Measurements from ENCODE around the gene PRKAG2.

GRCh38 chr7:151920488-151920887, 43.6 kb upstream of the PRKAG2 start:
- TF ChIP-seq POLR2A (IDR thresholded peaks at IDR 0.05) (no peak), CTCF (IDR thresholded peaks at IDR 0.05) (no peak)
